Thoracic aorta (tissue), 2 donors: ENCODE measurements around the gene STRADB. TPM values are rescaled to one million over a fixed set of nuclear protein-coding genes. Genes with fewer than 3 reads are reported as not detected.
"Not testable (repeated sequence)": the region's sequence is repeated elsewhere in the genome, so short reads cannot be mapped to it uniquely, and the experiment has no call there.

Source experiments
- ATAC-seq: fragments of 150-250 bp; one replicate; pipeline ENCODE4 v1.8.0; 2017; ENCODE audit warnings: low read depth; ENCODE audit not compliant: insufficient number of reproducible peaks, low FRiP score
- DNase-seq: peaks from one replicate; pipeline ENCODE4 v3.0.0-alpha.2; 2020; ENCODE audit warnings: low spot score
- H3K27ac ChIP-seq, 2 donors: fragments of 200-600 bp; sonication (generic); 1 replicate in 1 of 2; 2 replicates in 1 of 2; pipeline ENCODE4 v1.5.1; 2016; ENCODE audit warnings: mild to moderate bottlenecking in 2 of 2, moderate library complexity in 2 of 2
- H3K27me3 ChIP-seq: fragments of 200-600 bp; sonication (generic); replicated peaks from 2 replicates; pipeline ENCODE4 v1.6.0; 2016; ENCODE audit warnings: mild to moderate bottlenecking; ENCODE audit not compliant: insufficient read depth
- H3K36me3 ChIP-seq: fragments of 200-600 bp; sonication (generic); one replicate; pipeline ENCODE4 v1.5.1; 2016
- H3K4me1 ChIP-seq, 2 donors: fragments of 200-600 bp; sonication (generic); 1 replicate in 1 of 2; 2 replicates in 1 of 2; pipeline versions ENCODE4 v1.5.1 to v1.6.0; 2016; ENCODE audit warnings: low read depth in 2 of 2, mild to moderate bottlenecking in 1 of 2; ENCODE audit not compliant: control insufficient read depth in 1 of 2
- H3K4me3 ChIP-seq: fragments of 200-600 bp; sonication (generic); 2 replicates; pipeline ENCODE4 v1.5.1; 2016; ENCODE audit warnings: mild to moderate bottlenecking
- H3K9me3 ChIP-seq: fragments of 200-600 bp; sonication (generic); 2 replicates; pipeline ENCODE4 v1.5.1; 2016
- CTCF ChIP-seq: fragments of 200-600 bp; sonication (generic); IDR thresholded peaks from one replicate; pipeline ENCODE4 v1.5.1; 2019; ENCODE audit warnings: antibody characterized with exemption
- total RNA-seq, 2 donors: library from RNA; depleted of rRNA; stranded (reverse); fragments of >200 nt; gene quantifications; one replicate each; pipeline versions ENCODE4 v1.1.0 to v1.2.3, GENCODE V29; 2016

The STRADB gene
- total RNA-seq, 2 donors from 2014 or later: 8.7 to 13.8 TPM

DNA sequence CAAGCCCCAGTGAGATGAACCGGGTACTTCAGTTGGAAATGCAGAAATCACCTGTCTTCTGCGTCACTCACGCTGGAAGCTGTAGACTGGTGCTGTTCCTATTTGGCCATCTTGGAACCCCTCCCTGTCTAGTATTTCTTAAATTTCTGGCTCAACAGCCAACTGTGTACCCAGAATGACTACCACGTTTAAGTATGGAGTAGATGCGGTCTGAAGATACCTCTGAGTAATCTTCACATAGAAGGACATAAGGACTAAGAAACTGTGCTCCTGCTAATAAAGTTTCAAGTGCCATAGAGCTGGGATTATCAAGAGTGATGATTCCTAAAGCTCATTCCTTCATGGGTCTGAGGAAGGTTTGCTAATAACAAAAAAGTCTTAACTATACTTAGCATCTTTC lies 20.7 kb upstream of the STRADB start:
- H3K27me3 ChIP-seq: no peaks in the 10 kb centered on the region
- ATAC-seq (no peak), DNase-seq (no peak)
- peaks cover 27 to 54% of the 10 kb centered on the region in 2 donors for H3K4me1 ChIP-seq
- peak overlapping the region in 1 of 2 donors; percentile 85 for H3K27ac ChIP-seq
- H3K9me3 ChIP-seq: no peaks in the 10 kb centered on the region
- no peak for TF ChIP-seq CTCF
- no peaks in the 10 kb centered on the region for H3K36me3 ChIP-seq
- no peak overlapping the region for H3K4me3 ChIP-seq

GRCh38 chr2:201432038-201432620 lies 19.4 kb upstream of the STRADB start:
- DNase-seq (no peak), ATAC-seq (peak; percentile 78)
- Histone ChIP-seq H3K27me3 (no peaks in the 10 kb centered on the region), H3K27ac (peak overlapping the region; percentile 40 to 85), H3K4me1 (peaks cover 27 to 56% of the 10 kb centered on the region in 2 donors), H3K9me3 (no peaks in the 10 kb centered on the region), H3K4me3 (peak overlapping the region; percentile 39), H3K36me3 (no peaks in the 10 kb centered on the region)
- no peak for TF ChIP-seq CTCF

GRCh38 chr2:201432621-201433393 lies 18.7 kb upstream of the STRADB start:
- Histone ChIP-seq H3K27me3 (no peaks in the 10 kb centered on the region), H3K4me1 (peaks cover 27 to 53% of the 10 kb centered on the region in 2 donors), H3K4me3 (peak overlapping the region; percentile 39), H3K27ac (peak overlapping the region; percentile 49 to 85), H3K9me3 (no peaks in the 10 kb centered on the region), H3K36me3 (no peaks in the 10 kb centered on the region)
- TF ChIP-seq CTCF: no peak
- ATAC-seq (no peak), DNase-seq (no peak)

- DNase-seq (no peak), ATAC-seq (no peak)
- no peaks in the 10 kb centered on the region for H3K27me3 ChIP-seq
- H3K36me3 ChIP-seq: no peaks in the 10 kb centered on the region
- no peak for TF ChIP-seq CTCF
- no peak overlapping the region for H3K4me3 ChIP-seq
- H3K27ac ChIP-seq: peak overlapping the region; percentile 49 to 85
- H3K9me3 ChIP-seq: no peaks in the 10 kb centered on the region
- H3K4me1 ChIP-seq: peaks cover 27 to 53% of the 10 kb centered on the region in 2 donors
These were observed 18.0 kb upstream of the STRADB start for GRCh38 chr2:201433394-201433995.

DNA sequence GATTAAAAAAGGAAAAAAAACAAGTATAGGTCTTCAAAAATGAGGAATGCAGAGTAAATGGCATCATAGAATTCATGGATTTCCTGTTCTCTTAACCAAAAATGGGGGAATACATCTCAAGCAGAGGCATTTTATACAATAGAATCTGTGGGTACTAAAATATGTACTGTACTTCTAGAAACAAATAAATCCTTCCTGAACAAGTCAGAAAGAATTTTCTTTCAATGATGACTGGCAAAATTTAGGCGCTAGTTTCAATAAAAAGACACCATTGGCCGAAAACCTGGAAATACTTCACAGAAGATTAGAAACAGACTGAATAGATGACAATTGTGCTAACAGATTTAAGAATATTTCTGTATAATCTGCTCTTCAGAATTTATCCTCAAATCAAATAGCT lies 15.4 kb upstream of the STRADB start:
- no peak for DNase-seq
- Histone ChIP-seq H3K27ac (no peak overlapping the region), H3K36me3 (no peaks in the 10 kb centered on the region), H3K27me3 (no peaks in the 10 kb centered on the region), H3K4me1 (peaks cover 27 to 62% of the 10 kb centered on the region in 2 donors), H3K9me3 (no peaks in the 10 kb centered on the region), H3K4me3 (no peak overlapping the region)
- no peak for TF ChIP-seq CTCF
- no peak for ATAC-seq

- H3K4me1 ChIP-seq: peaks cover 6 to 42% of the 10 kb centered on the region in 2 donors
- DNase-seq, H3K27ac ChIP-seq, H3K9me3 ChIP-seq, H3K4me3 ChIP-seq, H3K27me3 ChIP-seq, H3K36me3 ChIP-seq, ATAC-seq: not testable (repeated sequence)
These were observed 12.1 kb upstream of the STRADB start for GRCh38 chr2:201439336-201439922.
